Measurements from ENCODE around the gene IFT57.

- no peak for TF ChIP-seq FOXM1 (IDR thresholded peaks at IDR 0.05; ENCODE audit: borderline replicate concordance)
- TF ChIP-seq BHLHE40 (IDR thresholded peaks at IDR 0.05; ENCODE audit: borderline replicate concordance): no peak
- no peak for TF ChIP-seq ELF4 (IDR thresholded peaks at IDR 0.05)
- no peak for TF ChIP-seq NFRKB (IDR thresholded peaks at IDR 0.05)
- TF ChIP-seq FOXA1 (IDR thresholded peaks at IDR 0.05): no peak
- no peak for TF ChIP-seq SP1 (IDR thresholded peaks at IDR 0.05)
- TF ChIP-seq SUZ12 (IDR thresholded peaks at IDR 0.05): no peak
- no peak for TF ChIP-seq ZNF384 (IDR thresholded peaks at IDR 0.05)
- TF ChIP-seq ARNT (IDR thresholded peaks at IDR 0.05): no peak
- no peak for TF ChIP-seq HDGF (IDR thresholded peaks at IDR 0.05; ENCODE audit: borderline replicate concordance)
- TF ChIP-seq FOXK2 (IDR thresholded peaks at IDR 0.05): no peak
- no peak for TF ChIP-seq L3MBTL2 (conservative IDR thresholded peaks at IDR 0.05)
Observed at GRCh38 chr3:108243243-108243642, 21.0 kb upstream of the IFT57 start.

Data from HEK293T (cell line).